Measurements from ENCODE around the gene UGT1A10.

The UGT1A10 gene

DNA sequence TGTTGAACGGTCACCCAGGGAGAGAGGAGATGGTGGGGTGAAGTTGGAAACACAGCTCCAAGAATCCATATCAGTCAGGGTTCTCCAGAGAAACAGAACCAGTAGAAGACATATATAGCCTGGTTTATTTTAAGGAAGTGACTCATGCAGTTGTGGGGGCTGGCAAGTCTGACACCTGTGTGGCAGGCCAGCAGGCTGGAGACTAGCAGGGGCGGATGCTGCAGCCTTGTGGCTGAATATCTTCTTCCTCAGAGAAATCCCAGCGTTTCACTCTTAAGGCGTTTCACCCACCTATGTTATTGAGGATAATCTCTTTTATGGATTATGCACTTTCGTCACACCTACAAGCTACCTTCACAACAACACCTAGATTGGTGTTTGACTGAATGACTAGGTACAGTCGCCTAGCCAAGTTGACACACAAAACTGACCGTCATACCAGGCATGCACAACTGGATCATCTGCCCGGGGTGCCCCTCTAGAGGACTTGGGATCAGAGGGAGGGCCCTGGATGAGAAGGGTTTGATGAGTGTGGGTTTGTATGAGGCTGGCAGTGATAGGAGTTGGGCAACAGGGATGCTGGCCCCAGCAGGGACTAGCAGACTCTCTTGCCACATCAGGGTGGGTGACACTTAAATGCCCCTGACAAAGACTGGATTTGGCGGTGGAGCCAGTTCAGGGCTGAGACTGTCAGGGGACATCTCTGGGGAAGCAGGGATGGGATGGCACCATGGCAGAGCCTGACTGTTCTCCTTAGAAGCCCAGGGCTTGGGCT, 165.3 kb downstream of the UGT1A10 start:
- no peak for DNase-seq (ENCODE audit: insufficient read length, low spot score)
- FAIRE-seq, result no peak

GRCh38 chr2:233802132-233802815, 166.0 kb downstream of the UGT1A10 start:
- FAIRE-seq, result no peak
- no peak for DNase-seq (ENCODE audit: insufficient read length, low spot score)

- no peak for DNase-seq (ENCODE audit: insufficient read length, low spot score)
Observed at GRCh38 chr2:233803292-233803911, 167.2 kb downstream of the UGT1A10 start.

GRCh38 chr2:233803994-233804393, 167.7 kb downstream of the UGT1A10 start:
- FAIRE-seq (no peak), DNase-seq (ENCODE audit: insufficient read length, low spot score) (no peak)

More at GRCh38 chr2:233803292-233803911, 167.2 kb downstream of the UGT1A10 start:
- no peak for FAIRE-seq

DNA sequence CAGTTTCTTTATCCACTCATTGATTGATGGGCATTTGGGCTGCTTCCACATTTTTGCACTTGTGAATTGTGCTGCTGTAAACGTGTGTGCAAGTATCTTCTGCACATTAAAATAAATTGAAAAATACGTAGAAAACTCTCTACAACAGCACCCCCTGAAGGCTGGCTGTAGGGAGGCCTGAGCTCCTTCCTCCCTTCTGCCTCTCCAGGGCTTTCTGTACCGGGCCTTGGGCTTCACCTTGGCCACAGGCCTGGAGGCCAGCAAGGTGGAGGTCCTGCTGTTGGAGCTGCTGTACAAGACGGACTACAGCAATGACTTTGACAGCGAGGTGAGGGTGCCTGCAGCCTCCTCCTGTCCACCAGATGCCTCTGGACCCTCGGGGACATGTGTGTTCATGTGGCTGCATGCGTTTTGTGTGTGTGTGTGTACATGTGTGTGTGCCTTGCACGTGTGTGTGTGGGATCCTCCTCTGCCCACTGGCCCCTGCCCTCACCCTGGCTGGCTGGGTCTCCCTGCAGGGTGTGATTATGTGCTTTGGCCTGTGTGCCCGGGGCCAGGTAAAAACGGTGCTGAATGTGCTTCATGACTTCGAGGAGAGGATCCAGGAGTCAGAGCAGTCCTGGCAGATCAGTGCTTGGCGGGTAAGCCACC, 171.1 kb downstream of the UGT1A10 start:
- DNase-seq (ENCODE audit: insufficient read length, low spot score), result no peak
- FAIRE-seq, result peak; percentile 74

- FAIRE-seq (no peak), DNase-seq (ENCODE audit: insufficient read length, low spot score) (no peak)
Observed at GRCh38 chr2:233807966-233808935, 172.0 kb downstream of the UGT1A10 start.

GRCh38 chr2:233810385-233810784, 174.1 kb downstream of the UGT1A10 start:
- FAIRE-seq, result no peak
- DNase-seq (ENCODE audit: insufficient read length, low spot score), result no peak

- DNase-seq (ENCODE audit: insufficient read length, low spot score), result no peak
- no peak for FAIRE-seq
Observed at GRCh38 chr2:233811087-233811486, 174.8 kb downstream of the UGT1A10 start.

DNA sequence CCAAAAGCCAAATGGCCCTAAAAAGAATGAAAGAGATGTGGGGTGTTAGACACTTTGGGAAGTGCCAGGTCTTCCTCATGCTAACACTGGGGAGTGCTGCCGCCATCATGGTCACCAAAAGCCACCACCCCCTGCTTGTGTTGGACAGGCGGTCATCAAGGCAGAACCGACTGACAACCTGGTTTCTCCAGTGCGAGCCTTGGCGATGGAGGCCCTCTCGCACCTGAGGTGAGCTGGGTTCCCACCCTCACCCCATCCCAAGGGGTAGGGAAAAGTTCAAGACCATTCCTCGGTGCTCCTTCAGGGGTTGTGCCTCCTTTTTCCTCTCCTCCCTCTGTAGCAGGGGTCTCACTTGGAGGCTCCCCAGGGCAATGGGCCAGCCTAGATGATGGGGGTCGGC, 175.5 kb downstream of the UGT1A10 start:
- DNase-seq (ENCODE audit: insufficient read length, low spot score) (no peak), FAIRE-seq (no peak)

DNA sequence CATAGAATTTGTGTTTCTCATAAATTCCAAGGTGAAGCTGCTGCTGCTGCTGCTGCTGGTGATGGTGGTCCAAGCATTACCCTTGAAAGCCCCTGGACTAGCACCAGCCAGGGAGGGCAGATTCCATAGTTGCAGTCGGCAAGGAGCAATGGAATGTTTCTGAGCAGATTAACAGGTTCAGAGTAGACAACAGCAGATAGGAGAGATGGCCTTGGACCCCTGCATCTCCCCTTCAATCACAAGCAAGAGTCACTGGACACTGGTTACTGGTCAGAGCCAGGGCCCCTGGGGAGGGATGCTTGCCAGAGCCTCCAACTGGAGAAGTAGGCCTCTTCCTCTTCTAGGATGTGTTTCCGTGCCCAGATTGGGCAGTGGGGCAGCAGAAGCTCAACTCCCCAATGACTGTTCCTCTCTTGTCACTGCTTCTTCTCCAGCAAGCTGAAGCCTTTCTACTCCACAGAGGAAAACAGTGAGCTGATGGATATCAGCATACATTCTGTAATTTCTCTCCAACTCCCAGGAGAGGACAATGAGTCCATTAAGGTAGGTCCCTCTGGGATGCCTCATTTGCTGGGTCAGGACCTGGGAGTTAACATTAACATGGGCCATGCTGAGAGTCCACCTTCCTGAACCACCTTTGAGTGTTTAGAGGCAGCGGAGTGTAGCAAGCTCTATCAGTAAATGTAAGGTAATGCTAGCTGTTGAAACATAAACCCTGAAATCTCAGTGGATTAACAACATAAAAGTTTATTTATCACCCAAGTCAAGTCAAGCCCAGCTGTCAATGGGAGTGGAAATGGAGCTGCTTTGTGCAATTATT, 177.2 kb downstream of the UGT1A10 start:
- FAIRE-seq, result no peak
- DNase-seq (ENCODE audit: insufficient read length, low spot score), result no peak

DNA sequence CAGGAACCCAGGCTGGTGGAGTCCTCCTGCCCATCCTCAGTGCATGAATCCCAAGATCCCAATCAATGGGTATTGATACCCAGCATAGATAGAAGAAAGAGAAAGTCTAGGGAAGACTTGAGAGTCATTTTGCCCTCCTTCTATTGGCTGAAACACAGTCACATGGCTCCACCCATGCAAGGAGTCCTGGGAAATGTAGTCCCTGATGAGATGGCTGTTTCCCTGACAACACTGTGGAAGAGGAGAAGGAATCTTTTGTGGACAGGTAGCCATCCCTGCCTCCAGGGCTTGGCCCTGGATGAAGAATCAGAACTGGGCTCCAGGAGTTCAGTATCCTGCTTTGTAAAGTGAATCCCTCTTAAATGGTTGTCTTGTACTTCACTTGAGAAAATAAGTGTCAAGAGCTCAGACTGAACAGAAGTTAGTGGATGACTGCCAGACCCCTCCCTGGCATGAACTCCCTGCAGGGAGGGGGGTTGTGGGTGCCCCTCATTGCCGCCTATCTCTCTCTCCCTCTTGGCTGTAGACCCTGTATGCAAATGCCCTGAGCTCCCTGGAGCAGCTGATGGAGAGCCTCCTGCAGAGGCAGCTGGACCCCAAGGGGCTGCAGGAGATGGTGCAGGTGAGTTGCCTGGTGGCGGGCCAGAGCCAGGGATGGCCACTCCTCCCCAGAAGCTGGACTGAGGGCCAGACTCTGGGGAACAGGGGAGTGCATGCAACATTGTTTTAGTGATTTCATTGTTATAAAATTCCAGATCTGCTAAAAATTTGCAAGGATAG, 178.0 kb downstream of the UGT1A10 start:
- DNase-seq (ENCODE audit: insufficient read length, low spot score) (no peak), FAIRE-seq (no peak)

DNA sequence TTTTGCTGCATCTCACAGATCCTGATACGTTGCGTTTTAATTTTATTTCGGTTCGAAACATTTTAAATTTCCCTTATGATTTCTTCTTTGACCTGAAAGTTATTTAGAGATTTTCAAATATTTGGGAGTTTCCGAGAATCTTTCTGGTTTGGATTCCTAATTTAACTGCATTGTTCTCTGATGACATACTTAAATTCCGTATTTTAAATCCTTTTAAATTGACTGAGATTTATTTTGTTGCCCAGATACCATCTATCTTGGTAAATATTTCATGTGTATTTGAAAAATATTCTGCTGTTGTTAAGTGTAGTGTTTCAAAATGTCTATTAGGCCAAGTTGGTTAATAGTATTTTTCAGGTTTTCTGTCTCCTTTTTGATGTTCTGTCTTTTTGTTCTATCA, 179.6 kb downstream of the UGT1A10 start:
- FAIRE-seq, result no peak
- DNase-seq (ENCODE audit: insufficient read length, low spot score), result no peak

DNA sequence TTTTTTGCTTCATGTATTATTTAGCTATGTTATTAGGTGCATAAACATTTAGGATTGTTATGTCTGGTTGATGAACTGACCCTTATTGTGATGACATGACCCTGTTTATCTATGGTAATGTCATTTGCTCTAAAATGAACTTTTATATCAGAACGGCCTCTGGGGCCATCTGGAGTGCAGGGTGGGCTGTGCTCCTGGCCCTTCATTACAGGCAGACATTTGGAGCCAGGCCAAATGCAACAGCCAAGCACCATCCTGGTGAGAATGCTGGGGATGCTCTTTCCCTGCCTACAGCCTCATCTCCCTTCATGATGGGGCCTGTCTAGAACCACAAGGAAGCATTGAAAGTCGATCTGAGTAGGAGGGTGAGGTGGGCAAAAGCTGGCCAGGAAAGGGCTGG, 180.1 kb downstream of the UGT1A10 start:
- DNase-seq (ENCODE audit: insufficient read length, low spot score) (no peak), FAIRE-seq (no peak)

DNA sequence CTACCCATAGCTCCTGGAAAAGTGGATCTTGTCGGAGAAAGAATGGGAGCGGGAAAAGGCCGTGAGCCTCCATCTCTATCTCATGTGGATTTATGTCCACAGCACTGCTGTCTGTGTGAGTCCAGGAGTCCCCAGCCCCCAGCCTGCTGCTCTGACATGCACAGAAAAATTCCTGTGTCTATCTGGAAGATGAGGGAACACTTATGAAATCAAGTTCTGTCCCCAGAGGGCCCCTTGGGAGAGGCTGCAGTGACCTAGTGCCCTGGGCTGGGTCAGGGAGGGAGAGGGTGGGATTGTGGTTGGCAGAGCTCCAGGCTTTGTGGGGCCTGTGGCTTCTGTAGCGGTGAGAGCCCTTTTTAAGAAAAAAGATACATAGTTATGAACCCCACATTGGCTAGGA, 180.5 kb downstream of the UGT1A10 start:
- DNase-seq (ENCODE audit: insufficient read length, low spot score), result no peak

GRCh38 chr2:233817361-233817911, 181.2 kb downstream of the UGT1A10 start:
- FAIRE-seq (no peak), DNase-seq (ENCODE audit: insufficient read length, low spot score) (no peak)

More for the DNA sequence above, 180.5 kb downstream of the UGT1A10 start:
- no peak for FAIRE-seq

DNA sequence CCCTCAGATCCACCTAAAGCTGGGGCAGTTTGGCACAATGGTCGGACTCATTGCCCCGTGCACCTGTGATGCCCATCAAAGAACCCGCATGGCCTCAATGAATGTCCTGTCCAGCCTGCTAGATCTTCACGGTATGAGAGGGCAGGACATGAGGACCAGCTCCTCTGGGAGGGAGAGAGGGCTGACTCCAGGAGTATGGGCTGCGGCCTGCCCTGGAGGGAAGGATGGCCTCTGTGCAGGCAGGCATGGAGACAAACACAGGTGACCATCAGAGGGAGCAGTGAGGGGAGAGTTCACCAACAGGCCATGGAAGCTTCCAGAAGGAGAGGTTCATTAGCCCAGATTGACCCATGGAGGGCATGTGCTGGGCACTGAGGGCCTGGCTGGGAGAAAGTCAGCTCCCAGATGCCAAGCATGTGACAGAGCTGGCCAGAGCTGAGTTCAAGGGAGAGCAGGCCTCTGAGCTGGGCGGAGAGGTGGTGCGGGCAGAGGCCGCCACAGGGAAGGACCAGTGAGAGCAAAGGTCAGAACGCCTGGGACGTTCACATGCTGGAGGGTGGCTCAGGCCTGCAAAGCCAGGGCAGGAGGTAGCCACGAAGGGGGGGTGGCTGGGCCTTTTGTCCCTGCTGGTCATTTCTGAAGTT, 181.9 kb downstream of the UGT1A10 start:
- FAIRE-seq, result peak; percentile 20
- DNase-seq (ENCODE audit: insufficient read length, low spot score), result no peak
